NCI-H1930 (cell line): ENCODE measurements around the gene LRRC57.

Experiments
- DNase-seq, 2 experiments: peaks; one replicate each; lab custom pipeline; 2025; lab: John Stamatoyannopoulos, UW

The LRRC57 gene

DNA sequence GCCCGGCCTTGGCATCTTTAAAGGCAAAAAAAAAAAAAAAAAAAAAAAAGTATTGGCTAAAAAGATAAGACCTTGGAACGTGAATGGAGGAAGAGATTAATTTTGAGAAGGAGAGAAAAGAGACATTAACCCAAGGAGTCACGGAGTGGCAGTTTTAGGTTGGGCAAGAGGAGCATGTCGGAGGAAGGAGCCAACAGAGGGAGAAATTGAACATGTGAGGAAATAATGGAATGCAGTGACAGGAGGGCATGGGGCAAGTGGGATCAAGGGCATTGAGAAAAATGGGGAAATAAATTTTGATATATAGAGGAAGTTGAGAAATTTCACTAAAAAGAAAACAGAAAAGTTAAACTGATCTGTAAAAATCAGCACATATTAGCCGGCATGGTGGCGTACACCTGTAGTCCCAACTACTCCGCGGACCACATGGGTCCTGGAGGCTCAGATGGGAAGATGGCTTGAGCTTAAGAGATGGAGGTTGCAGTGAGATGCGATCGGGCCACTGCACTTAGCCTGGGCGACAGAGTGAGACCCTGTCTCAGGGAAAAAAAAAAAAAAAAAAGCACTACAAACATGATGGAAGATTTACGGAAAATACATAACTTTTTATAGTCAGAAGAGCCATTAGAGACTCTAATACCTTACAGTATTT lies 1.3 kb upstream of the LRRC57 start:
- no peak for DNase-seq

DNA sequence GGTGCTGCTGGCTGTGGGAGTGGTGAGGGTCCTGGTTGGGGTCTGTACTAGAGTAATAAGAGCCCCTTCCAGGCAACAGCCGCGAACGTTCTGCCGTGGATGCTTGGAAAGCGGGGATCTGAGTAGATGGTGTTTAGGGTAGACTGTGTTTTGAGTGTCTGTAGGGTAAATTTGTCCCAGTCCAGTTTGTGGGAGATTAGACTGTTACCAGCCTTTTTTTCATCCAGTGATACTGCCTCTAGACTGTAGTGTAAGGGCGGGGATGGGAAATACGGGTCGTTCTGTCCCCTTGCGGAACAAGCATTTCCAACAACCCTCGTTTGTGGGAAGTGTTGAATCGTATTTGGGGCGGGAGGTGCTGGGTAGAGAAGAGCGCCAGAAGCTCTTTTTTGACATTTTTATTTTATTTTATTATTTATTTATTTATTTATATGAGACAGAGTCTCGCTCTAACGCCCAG lies 469 bp upstream of the LRRC57 start:
- DNase-seq: no peak

- DNase-seq: no peak
Observed at GRCh38 chr15:42547918-42548248, 710 bp downstream of the LRRC57 start.

DNA sequence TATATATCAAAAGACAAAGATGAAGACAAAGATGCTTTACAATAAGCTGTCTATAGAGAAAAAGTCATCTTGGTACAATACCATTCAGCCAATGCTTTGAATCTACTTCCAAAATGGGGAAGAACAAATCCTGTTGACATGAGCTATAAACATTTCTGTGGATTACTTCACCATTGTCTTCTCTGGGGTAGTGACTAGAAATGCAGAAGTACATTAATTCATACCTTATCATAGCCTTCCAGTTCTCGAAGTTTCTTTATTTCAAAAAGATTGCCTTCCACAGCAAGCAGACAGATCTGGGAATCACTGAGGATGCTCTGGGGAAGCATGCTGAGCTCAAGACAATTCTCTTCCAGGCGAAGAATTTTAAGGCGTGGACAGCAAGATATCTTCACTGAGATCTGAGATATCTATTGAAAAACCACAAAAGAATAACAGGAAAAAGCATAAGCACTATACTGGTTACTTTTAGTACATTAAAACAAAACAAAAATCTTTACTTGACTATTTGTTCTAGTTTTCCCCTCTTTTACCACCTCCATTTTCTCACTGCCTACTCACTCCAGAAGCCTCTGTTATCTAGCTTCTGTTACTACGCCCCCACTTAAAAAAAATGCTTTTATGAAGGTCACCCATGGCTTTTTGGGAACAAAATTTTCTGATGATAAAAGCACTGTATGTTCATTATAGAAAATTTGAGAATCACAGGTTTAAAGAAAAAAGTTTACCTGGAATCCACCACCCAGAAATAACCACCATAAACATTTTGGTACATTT lies 3.6 kb downstream of the LRRC57 start:
- no peak for DNase-seq

GRCh38 chr15:42533246-42533645 lies 15.3 kb downstream of the LRRC57 start:
- DNase-seq: no peak

- DNase-seq: no peak
Observed at GRCh38 chr15:42528970-42529369, 19.6 kb downstream of the LRRC57 start.

DNA sequence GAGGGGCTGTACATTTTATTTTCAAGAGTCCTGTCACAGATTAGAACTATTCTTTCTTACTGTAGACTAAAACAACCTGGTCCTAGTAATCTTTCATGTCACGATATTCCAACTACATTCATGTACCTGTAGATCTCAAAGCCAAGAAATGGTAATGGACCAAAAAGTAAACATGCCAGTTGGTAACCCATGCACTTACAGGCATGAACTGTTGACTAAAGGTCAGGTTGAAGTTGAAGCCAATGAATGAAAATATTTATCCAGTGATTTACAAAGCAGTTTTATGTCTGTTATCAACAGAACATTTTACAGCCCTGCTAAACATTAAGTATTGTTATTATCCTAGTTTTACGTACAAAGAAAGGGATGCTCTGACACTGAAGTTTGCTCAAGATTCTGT lies 25.3 kb downstream of the LRRC57 start:
- no peak for DNase-seq

DNA sequence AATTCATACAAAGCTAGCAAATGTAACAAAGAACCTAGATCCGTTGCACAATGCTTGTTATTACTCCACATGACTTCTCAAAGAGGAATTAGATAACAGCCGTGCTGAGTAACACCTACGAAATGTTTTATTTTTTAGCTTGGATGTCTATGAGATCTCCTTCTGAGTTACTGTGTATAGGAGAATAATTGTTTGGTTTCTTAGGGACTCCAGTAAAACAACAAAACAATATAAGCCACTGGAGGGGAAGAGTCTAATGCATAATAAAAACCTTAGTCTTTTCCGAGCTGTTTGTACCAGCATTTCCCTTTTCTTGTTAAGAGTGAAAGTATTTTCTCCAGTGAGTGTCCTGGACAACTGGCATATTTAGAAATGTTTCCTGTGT lies 37.6 kb downstream of the LRRC57 start:
- no peak for DNase-seq

- no peak for DNase-seq
Observed at GRCh38 chr15:42510258-42511006, 38.2 kb downstream of the LRRC57 start.

DNA sequence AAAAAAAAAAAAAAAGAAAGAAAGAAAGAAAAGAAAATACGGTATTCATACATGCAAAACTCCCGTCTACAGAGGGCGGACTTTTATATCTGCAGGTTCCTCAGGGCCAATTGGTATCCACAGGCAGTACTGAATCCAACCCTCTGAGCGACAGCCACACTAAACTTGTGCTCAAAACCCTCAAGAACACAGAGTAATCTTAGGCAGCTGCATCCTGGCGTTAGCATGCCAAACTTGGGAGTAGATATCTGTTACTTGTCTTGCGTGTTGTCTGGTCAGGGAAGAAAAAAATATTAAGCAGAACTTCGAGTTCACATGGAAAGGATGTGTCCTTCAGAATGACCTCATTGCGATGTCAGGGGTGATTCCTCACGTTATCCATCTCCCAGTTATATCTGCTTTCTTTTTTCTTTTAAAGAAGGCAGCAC lies 40.3 kb downstream of the LRRC57 start:
- no peak for DNase-seq

DNA sequence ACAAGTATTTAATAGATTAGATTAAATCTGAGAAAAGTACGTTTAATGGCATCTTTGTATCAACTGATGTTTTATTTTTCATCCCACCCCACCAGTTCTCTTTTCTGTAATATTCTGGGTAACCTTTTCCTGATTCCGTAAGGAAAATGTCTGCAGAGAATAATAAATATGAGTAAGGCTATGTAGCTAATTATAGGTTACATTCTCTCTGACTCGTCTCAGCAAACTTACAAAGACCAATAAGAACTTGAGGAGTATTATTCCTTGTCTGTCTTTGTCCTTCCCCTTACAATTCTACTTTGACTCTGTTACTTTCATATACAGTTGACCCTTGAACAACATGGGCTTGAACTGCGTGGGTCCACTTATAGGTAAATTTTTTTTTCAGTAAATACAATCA lies 41.1 kb downstream of the LRRC57 start:
- no peak for DNase-seq

- no peak for DNase-seq
Observed at GRCh38 chr15:42504631-42505030, 44.0 kb downstream of the LRRC57 start.

GRCh38 chr15:42503825-42504224 lies 44.8 kb downstream of the LRRC57 start:
- no peak for DNase-seq

DNA sequence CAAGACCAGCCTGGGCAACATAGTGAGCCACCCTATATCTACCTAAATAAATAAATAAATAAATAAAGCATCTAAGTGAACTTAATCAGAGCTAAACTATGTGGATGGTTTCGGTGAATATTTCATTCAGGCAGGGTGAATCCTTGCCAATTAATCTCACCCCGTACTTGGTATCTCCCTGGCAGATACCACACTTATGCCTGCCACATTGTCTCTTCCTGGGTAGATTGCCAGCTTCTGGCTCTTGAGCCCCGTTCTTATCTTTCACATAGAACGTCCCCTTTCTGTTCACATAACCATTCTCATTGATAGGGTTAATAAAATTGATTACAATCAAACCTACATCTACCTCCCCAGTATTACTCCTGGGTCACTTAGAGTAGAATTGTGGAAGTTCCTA lies 46.1 kb downstream of the LRRC57 start:
- DNase-seq: no peak

- no peak for DNase-seq
Observed at GRCh38 chr15:42499858-42500609, 48.6 kb downstream of the LRRC57 start.

DNA sequence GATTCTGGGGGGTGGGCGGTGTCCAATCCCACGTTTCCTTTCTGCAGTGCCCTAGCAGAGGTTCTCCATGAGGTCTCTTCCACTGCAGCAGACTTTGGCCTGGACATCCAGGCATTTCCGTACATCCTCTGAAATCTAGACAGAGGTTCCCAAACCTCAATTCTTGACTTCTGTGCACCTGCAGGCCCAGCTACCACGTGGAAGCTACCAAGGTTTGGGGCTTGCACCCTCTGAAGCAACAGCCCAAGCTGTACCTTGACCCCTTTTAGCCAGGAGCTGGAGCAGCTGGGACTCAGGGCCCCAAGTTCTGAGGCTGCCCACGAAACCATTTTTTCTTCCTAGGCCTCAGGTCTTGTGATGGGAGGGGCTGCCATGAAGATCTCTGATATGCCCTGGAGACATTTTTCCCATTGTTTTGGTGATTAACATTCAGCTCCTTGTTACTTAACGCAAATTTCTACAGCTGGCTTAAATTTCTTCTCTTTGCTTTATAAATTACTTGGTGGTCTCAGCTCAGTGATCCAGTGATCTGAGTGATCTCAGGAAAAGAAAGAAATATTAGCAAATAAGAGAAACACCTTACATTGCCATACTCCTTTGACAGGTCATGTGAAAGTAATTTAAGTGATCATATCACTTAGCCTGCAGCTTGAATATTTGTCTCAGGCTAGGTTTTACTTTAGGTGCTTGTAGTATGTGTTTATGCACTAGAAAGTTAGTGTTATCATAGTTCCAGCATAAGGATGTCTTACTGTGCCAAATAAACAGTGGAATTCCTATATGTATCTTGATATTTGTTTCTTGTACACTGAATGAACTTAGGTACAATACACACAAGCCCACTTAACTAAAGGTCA lies 50.2 kb downstream of the LRRC57 start:
- no peak for DNase-seq

GRCh38 chr15:42495361-42496212 lies 53.0 kb downstream of the LRRC57 start, which contains the start of gene SNAP23:
TSS of gene SNAP23 (plus strand) at chr15:42495634. CDS start at chr15:42511847, 16,213 bp downstream.
- peak; percentile 50 to 62 for DNase-seq

GRCh38 chr15:42494998-42495360 lies 53.6 kb downstream of the LRRC57 start:
- DNase-seq: no peak

DNA sequence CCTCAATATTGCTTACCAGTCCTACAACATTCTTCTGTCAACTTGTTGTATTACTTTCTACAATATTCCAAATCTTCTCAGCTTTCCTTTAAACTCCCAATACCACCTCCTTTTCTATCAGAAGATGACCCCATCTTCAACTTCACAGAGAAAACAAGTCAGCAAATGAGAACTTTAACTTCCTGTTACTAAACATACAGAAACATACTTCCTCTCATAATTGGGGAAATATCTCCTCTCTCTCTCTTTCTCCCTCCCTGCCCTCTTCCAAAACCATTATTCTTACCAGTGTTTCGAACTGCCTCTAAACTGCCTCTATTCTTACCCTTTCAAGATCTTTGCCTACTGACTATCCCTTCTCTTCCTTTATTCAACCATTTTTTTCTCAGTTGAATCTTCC lies 54.9 kb downstream of the LRRC57 start:
- no peak for DNase-seq

GRCh38 chr15:42491539-42492225 lies 56.9 kb downstream of the LRRC57 start:
- no peak for DNase-seq
